ENCODE data around the gene IGLL5. TPM values are rescaled to one million over a fixed set of nuclear protein-coding genes. Genes with fewer than 3 reads are reported as not detected.

Gene IGLL5
- total RNA-seq, 1 donor from 2014 or later: not detected

DNA sequence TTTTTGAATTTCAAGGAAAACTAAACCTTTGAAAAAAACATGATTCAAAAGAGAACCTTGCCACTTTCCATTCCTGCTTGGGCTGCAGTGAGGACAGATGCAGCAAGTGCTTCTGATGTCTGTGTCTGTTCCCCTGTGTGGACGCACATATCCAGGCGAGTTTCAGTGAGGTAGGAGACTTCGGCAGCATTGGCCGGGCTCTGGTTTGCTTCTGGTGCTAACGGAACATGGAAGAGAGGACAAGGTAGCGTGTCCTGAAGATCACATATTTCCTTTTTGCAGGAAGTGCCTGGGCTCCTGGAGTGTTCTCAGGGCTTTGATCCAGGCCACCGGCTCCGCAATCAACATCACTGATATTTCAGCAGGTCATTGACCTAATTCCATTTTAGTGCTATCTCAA lies 33.1 kb upstream of the IGLL5 start:
- Mint-ChIP-seq H3K9me3 (no peaks in the 10 kb centered on the region), H3K27me3 (peaks cover 42% of the 10 kb centered on the region), H3K36me3 (ENCODE audit: low read depth) (no peaks in the 10 kb centered on the region), H3K4me3 (no peak overlapping the region), H3K4me1 (no peaks in the 10 kb centered on the region), H3K27ac (no peak overlapping the region)
- peak; percentile 50 for DNase-seq
- intact Hi-C loops (cut with micrococcal nuclease): no loop called here

DNA sequence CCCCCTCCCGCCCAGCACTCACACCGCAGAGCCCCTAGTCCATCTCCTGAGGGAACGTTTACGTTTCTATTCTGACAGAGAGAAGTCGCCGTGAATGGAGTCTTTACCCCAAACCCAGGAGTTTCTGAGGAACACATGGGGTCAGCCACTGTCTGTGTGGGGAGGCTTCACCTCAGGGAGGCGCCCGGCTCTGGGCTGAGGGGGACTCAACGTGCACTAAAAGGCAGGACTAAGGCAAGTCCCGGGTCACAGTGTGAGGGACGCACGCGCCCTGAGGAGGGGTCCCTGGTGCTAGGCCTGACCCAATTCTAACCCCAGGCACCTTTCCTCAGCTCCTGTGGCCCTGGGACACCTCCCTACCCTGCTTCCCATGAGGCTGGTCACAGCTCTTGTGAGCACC lies 32.5 kb upstream of the IGLL5 start:
- Mint-ChIP-seq H3K36me3 (ENCODE audit: low read depth) (no peaks in the 10 kb centered on the region), H3K27ac (no peak overlapping the region), H3K4me3 (no peak overlapping the region), H3K9me3 (no peaks in the 10 kb centered on the region), H3K4me1 (no peaks in the 10 kb centered on the region), H3K27me3 (peaks cover 46% of the 10 kb centered on the region)
- intact Hi-C loops (cut with micrococcal nuclease): loop anchor here (1.0 kb wide), 1 partner anchor 22 kb away; no protein-coding TSS in a partner anchor
- DNase-seq: no peak

- intact Hi-C loops (cut with micrococcal nuclease): loop anchor here (1.0 kb wide), 1 partner anchor 22 kb away; no protein-coding TSS in a partner anchor
- H3K9me3 Mint-ChIP-seq: no peaks in the 10 kb centered on the region
- DNase-seq: peak; percentile 82
- no peak overlapping the region for H3K27ac Mint-ChIP-seq
- H3K36me3 Mint-ChIP-seq (ENCODE audit: low read depth): no peaks in the 10 kb centered on the region
- peaks cover 52% of the 10 kb centered on the region for H3K27me3 Mint-ChIP-seq
- H3K4me3 Mint-ChIP-seq: no peak overlapping the region
- H3K4me1 Mint-ChIP-seq: no peaks in the 10 kb centered on the region
Measured at GRCh38 chr22:22855617-22856308, 31.9 kb upstream of the IGLL5 start.

DNA sequence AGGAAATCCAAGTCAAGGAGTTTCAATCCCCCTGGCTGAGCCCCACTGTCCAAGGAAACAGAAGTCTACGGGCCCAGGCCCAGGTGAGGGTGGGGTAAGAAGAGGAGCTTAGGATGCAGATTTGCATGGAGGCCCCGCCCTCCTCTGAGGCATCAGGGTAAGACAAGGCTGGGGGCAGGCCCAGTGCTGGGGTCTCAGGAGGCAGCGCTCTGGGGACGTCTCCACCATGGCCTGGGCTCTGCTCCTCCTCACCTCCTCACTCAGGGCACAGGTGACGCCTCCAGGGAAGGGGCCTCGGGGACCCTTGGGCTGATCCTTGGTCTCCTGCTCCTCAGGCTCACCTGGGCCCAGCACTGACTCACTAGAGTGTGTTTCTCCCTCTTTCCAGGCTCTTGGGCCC lies 31.3 kb upstream of the IGLL5 start:
- Mint-ChIP-seq H3K4me3 (no peak overlapping the region), H3K27me3 (peaks cover 57% of the 10 kb centered on the region), H3K4me1 (no peaks in the 10 kb centered on the region), H3K36me3 (ENCODE audit: low read depth) (no peaks in the 10 kb centered on the region), H3K27ac (no peak overlapping the region), H3K9me3 (no peaks in the 10 kb centered on the region)
- intact Hi-C loops (cut with micrococcal nuclease): no loop called here
- peak; percentile 44 for DNase-seq

- H3K27ac Mint-ChIP-seq: no peak overlapping the region
- H3K27me3 Mint-ChIP-seq: peaks cover 63% of the 10 kb centered on the region
- no peaks in the 10 kb centered on the region for H3K36me3 Mint-ChIP-seq (ENCODE audit: low read depth)
- no peaks in the 10 kb centered on the region for H3K9me3 Mint-ChIP-seq
- DNase-seq: peak; percentile 39
- no peak overlapping the region for H3K4me3 Mint-ChIP-seq
- no peaks in the 10 kb centered on the region for H3K4me1 Mint-ChIP-seq
- intact Hi-C loops (cut with micrococcal nuclease): no loop called here
Measured at GRCh38 chr22:22856885-22857606, 30.6 kb upstream of the IGLL5 start.

- no peaks in the 10 kb centered on the region for H3K36me3 Mint-ChIP-seq (ENCODE audit: low read depth)
- no peak overlapping the region for H3K4me3 Mint-ChIP-seq
- peak; percentile 55 for DNase-seq
- H3K9me3 Mint-ChIP-seq: no peaks in the 10 kb centered on the region
- no peaks in the 10 kb centered on the region for H3K4me1 Mint-ChIP-seq
- no peak overlapping the region for H3K27ac Mint-ChIP-seq
- intact Hi-C loops (cut with micrococcal nuclease): no loop called here
- H3K27me3 Mint-ChIP-seq: peaks cover 55% of the 10 kb centered on the region
Measured at GRCh38 chr22:22857607-22858558, 29.7 kb upstream of the IGLL5 start.

DNA sequence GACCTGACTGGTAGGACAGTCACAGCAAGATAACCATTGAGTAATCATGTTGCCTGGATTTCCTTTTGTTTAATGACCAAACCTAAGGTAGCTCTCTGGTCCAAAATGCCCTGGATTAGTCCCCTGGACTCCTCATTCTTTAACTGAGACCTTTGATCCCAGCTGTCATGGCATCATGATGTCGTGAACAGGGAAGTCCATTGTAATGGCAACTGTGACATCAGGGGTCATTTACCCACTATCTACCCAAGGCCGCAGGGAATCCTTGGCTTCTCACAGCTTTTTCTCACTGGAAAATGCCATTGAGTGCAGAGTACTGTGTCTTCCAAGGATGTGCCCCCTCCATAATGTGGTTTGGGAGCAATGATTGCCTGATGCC lies 29.1 kb upstream of the IGLL5 start:
- H3K36me3 Mint-ChIP-seq (ENCODE audit: low read depth): no peaks in the 10 kb centered on the region
- no peaks in the 10 kb centered on the region for H3K4me1 Mint-ChIP-seq
- H3K4me3 Mint-ChIP-seq: no peak overlapping the region
- no peak overlapping the region for H3K27ac Mint-ChIP-seq
- DNase-seq: peak; percentile 40
- intact Hi-C loops (cut with micrococcal nuclease): no loop called here
- peaks cover 49% of the 10 kb centered on the region for H3K27me3 Mint-ChIP-seq
- no peaks in the 10 kb centered on the region for H3K9me3 Mint-ChIP-seq

- Mint-ChIP-seq H3K27ac (no peak overlapping the region), H3K9me3 (no peaks in the 10 kb centered on the region), H3K4me3 (no peak overlapping the region), H3K4me1 (peaks cover 30% of the 10 kb centered on the region), H3K27me3 (peaks cover 56% of the 10 kb centered on the region), H3K36me3 (ENCODE audit: low read depth) (no peaks in the 10 kb centered on the region)
- intact Hi-C loops (cut with micrococcal nuclease): no loop called here
- no peak for DNase-seq
Measured at GRCh38 chr22:22863001-22863400, 24.6 kb upstream of the IGLL5 start.

DNA sequence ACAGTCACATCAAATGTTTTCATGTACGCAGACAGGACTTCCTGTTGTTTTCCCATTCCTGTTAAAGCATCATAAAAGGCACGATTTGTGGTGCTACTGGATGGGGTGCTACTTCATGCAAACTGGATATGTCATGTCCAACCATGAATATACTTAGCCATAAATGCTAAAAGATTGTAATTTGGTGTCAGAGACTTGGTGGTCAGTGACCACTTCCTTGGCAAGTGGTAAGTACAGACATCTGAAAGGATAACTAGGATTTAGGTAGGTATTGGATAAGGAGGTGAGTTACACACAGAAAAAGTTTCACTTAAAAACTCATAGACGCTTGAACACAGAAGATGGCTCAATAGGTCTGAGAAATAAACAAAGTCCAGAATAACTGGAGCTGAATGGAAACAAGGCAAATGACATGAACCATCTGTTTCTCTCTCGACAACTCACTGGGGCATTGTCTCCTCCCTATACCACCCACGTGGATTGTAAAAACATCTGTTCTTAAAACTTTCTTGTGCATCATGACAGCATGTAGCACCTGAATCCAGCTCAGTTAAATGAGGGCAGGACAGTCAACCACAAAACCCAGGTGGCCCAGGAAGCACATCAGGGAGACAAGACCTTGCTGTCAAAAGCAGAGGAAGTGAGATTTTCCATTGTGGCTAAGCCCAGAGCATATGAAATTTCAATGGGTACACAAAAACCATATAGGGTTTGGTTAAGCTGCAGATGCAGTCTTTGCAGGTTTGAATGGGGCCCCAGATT lies 22.1 kb upstream of the IGLL5 start:
- peak; percentile 81 for DNase-seq
- intact Hi-C loops (cut with micrococcal nuclease): loop anchor here (5.0 kb wide), 1 partner anchor 48 kb away; no protein-coding TSS in a partner anchor
- H3K27me3 Mint-ChIP-seq: peaks cover 50% of the 10 kb centered on the region
- no peak overlapping the region for H3K4me3 Mint-ChIP-seq
- H3K9me3 Mint-ChIP-seq: no peaks in the 10 kb centered on the region
- no peaks in the 10 kb centered on the region for H3K36me3 Mint-ChIP-seq (ENCODE audit: low read depth)
- H3K4me1 Mint-ChIP-seq: peaks cover 30% of the 10 kb centered on the region
- peak overlapping the region; percentile 77 for H3K27ac Mint-ChIP-seq

GRCh38 chr22:22866381-22867111 lies 21.1 kb upstream of the IGLL5 start:
- H3K27ac Mint-ChIP-seq: no peak overlapping the region
- peaks cover 49% of the 10 kb centered on the region for H3K27me3 Mint-ChIP-seq
- no peak overlapping the region for H3K4me3 Mint-ChIP-seq
- peak; percentile 47 for DNase-seq
- H3K4me1 Mint-ChIP-seq: peaks cover 30% of the 10 kb centered on the region
- intact Hi-C loops (cut with micrococcal nuclease): loop anchor here (5.0 kb wide), 1 partner anchor 49 kb away; no protein-coding TSS in a partner anchor
- H3K36me3 Mint-ChIP-seq (ENCODE audit: low read depth): no peaks in the 10 kb centered on the region
- H3K9me3 Mint-ChIP-seq: no peaks in the 10 kb centered on the region

DNA sequence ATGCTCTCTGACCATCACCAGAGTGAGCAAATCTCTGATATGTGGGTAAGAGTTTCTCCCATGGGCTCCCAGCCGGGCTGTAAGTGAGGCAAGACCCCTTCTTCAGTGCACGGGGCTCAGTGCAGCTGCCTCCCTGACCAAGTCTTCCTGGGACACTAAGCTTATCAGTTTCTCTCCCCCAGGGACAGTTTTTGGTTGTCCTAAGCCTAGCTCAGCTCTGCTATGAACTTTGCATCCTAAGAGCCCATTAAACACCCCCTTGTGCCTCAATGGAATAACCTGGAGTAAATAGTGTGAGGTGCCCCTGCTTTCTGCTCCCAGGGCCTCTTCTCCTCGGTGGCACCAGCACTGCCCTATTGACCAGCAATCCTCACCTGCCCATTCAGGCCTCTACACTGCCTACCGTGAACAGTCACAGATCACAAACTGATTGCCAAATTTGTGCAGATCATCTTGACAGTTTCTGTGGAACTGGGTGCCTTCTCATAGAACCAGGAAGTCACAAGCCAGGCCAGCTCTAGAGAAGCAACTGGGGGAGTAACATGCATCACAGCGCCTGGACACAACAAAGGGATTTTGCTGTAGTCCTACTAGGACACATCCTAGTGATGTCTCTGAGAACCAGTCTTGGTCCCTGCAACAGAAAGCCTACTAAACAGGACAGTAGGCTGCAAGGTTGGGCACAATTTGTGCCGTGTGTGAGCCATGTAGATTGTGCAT lies 19.5 kb upstream of the IGLL5 start:
- intact Hi-C loops (cut with micrococcal nuclease): loop anchor here (5.0 kb wide), 1 partner anchor 51 kb away; no protein-coding TSS in a partner anchor
- no peaks in the 10 kb centered on the region for H3K9me3 Mint-ChIP-seq
- H3K4me3 Mint-ChIP-seq: no peak overlapping the region
- H3K27ac Mint-ChIP-seq: no peak overlapping the region
- peaks cover 30% of the 10 kb centered on the region for H3K4me1 Mint-ChIP-seq
- no peaks in the 10 kb centered on the region for H3K36me3 Mint-ChIP-seq (ENCODE audit: low read depth)
- peaks cover 48% of the 10 kb centered on the region for H3K27me3 Mint-ChIP-seq
- peak; percentile 50 for DNase-seq
